HL-60 (cell line): ENCODE measurements around the gene NPEPPS.

ENCODE experiments used
- DNase-seq, 2 experiments: peaks; one replicate each; pipeline ENCODE4 v3.0.0-alpha.2; 2010 to 2020; ENCODE audit warnings: low read depth in 1 of 2, low spot score in 1 of 2
- H3K27ac ChIP-seq: fragments of 250-450 bp; sonication (Bioruptor Pico); replicated peaks from 2 replicates; pipeline ENCODE4 v1.5.1; 2020; ENCODE audit warnings: mild to moderate bottlenecking, moderate library complexity
- H3K27me3 ChIP-seq: fragments of 250-450 bp; sonication (Bioruptor Pico); 2 replicates; pipeline ENCODE4 v1.5.1; 2021; ENCODE audit warnings: mild to moderate bottlenecking, moderate library complexity; ENCODE audit not compliant: insufficient read depth, poor library complexity, severe bottlenecking
- H3K4me3 ChIP-seq: replicated peaks from 2 replicates; pipeline ENCODE4 v1.5.1; 2011; ENCODE audit warnings: mild to moderate bottlenecking, control low read depth, low read length; ENCODE audit not compliant: insufficient read depth
- GABPA ChIP-seq: IDR thresholded peaks from 2 replicates; pipeline ENCODE4 v1.6.1; 2012; ENCODE audit warnings: low read depth
- POLR2AphosphoS5 ChIP-seq: IDR thresholded peaks from 2 replicates; pipeline ENCODE4 v1.6.1; 2012; ENCODE audit warnings: low read depth
- SPI1 ChIP-seq: IDR thresholded peaks from 2 replicates; pipeline ENCODE4 v1.6.1; 2012; ENCODE audit warnings: low read depth, mild to moderate bottlenecking, borderline replicate concordance
- TF ChIP-seq, protein P1 (sequence below): IDR thresholded peaks from one replicate; pipeline ENCODE4 v1.5.1; 2011; ENCODE audit warnings: low read length, control low read depth, inconsistent platforms; ENCODE audit not compliant: insufficient read depth
- TF ChIP-seq, protein P2 (sequence below): IDR thresholded peaks from 2 replicates; pipeline ENCODE4 v1.6.1; 2012; ENCODE audit warnings: low read depth; ENCODE audit not compliant: insufficient replicate concordance

The NPEPPS gene

DNA sequence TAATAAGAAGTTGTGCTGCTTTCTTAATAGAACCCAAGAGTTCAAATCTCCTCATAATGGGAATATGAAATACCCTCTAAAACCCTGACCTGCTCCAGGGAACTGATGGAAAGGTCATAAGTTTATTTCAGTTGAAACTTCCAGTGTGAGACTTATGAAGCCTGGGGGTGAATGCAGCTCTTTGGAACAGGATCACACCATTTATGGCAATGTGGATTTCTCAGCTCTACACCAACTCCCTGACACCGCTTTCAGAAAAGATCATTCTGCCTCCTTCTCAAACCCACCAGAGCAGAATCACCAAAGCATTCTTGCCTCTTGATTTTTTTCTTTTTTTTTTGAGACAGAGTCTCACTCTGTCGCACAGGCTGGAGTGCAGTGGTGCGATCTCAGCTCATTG is 102.1 kb downstream of the NPEPPS start:
- no peak for DNase-seq
- Histone ChIP-seq H3K27me3 (no peaks in the 10 kb centered on the region), H3K27ac (no peak overlapping the region), H3K4me3 (no peak overlapping the region)
- TF ChIP-seq GABPA (no peak), POLR2AphosphoS5 (no peak), SPI1 (no peak)
- TF ChIP-seq, protein P1, sequence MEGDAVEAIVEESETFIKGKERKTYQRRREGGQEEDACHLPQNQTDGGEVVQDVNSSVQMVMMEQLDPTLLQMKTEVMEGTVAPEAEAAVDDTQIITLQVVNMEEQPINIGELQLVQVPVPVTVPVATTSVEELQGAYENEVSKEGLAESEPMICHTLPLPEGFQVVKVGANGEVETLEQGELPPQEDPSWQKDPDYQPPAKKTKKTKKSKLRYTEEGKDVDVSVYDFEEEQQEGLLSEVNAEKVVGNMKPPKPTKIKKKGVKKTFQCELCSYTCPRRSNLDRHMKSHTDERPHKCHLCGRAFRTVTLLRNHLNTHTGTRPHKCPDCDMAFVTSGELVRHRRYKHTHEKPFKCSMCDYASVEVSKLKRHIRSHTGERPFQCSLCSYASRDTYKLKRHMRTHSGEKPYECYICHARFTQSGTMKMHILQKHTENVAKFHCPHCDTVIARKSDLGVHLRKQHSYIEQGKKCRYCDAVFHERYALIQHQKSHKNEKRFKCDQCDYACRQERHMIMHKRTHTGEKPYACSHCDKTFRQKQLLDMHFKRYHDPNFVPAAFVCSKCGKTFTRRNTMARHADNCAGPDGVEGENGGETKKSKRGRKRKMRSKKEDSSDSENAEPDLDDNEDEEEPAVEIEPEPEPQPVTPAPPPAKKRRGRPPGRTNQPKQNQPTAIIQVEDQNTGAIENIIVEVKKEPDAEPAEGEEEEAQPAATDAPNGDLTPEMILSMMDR = no peak
- TF ChIP-seq, protein P2, sequence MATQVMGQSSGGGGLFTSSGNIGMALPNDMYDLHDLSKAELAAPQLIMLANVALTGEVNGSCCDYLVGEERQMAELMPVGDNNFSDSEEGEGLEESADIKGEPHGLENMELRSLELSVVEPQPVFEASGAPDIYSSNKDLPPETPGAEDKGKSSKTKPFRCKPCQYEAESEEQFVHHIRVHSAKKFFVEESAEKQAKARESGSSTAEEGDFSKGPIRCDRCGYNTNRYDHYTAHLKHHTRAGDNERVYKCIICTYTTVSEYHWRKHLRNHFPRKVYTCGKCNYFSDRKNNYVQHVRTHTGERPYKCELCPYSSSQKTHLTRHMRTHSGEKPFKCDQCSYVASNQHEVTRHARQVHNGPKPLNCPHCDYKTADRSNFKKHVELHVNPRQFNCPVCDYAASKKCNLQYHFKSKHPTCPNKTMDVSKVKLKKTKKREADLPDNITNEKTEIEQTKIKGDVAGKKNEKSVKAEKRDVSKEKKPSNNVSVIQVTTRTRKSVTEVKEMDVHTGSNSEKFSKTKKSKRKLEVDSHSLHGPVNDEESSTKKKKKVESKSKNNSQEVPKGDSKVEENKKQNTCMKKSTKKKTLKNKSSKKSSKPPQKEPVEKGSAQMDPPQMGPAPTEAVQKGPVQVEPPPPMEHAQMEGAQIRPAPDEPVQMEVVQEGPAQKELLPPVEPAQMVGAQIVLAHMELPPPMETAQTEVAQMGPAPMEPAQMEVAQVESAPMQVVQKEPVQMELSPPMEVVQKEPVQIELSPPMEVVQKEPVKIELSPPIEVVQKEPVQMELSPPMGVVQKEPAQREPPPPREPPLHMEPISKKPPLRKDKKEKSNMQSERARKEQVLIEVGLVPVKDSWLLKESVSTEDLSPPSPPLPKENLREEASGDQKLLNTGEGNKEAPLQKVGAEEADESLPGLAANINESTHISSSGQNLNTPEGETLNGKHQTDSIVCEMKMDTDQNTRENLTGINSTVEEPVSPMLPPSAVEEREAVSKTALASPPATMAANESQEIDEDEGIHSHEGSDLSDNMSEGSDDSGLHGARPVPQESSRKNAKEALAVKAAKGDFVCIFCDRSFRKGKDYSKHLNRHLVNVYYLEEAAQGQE = no peak

DNA sequence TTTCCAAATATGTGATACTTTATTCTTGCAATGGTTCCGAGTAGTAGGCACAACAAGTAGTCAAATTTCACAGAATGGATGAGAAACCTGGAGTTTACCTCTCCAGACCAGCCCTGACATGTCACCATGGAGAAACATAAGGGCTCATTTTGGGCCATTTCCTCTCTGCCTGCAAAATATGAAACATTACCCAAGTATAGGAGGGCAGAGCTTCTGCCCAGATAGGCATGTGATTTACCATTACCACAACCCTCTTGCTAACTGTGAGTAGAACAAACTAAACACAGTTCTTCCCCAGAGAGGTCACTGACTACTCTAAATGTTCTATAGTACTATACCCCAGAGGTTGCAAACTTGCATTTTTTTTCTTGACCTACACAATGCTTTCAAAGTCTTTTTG is 103.1 kb downstream of the NPEPPS start:
- no peak for TF ChIP-seq GABPA
- TF ChIP-seq, protein P1 = no peak
- no peak for TF ChIP-seq SPI1
- no peak for TF ChIP-seq POLR2AphosphoS5
- TF ChIP-seq, protein P2 = no peak
- no peak for DNase-seq
- Histone ChIP-seq H3K27ac (no peak overlapping the region), H3K4me3 (no peak overlapping the region), H3K27me3 (no peaks in the 10 kb centered on the region)

DNA sequence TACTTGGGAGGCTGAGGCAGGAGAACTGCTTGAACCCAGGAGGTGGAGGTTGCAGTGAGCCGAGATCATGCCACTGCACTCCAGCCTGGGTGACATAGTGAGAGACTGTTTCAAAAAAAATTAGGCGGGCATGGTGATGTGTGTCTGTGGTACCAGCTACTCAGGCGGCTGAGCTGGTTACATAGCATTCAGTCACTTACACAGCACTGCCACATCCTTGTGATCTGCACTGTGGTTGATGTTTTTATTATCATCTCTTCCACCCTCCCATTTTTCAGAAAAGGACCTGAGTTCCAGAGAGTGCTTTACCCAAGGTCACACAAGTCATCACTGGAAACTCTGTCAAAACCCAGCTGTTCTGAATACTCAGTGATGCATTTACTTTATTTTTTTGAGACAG is 104.0 kb downstream of the NPEPPS start:
- Histone ChIP-seq H3K4me3 (no peak overlapping the region), H3K27ac (no peak overlapping the region), H3K27me3 (no peaks in the 10 kb centered on the region)
- no peak for DNase-seq
- TF ChIP-seq POLR2AphosphoS5 = no peak
- TF ChIP-seq, protein P2 = no peak
- TF ChIP-seq, protein P1 = no peak
- no peak for TF ChIP-seq SPI1
- TF ChIP-seq GABPA = no peak
